Hepatic stellate cell (primary cell): ENCODE results near the gene HOXC11.

Experiments used
- DNase-seq: peaks from one replicate; pipeline ENCODE4 v3.0.0; 2011; ENCODE audit warnings: low spot score

HOXC11 gene

GRCh38 chr12:53942467-53942997, 30.4 kb upstream of the HOXC11 start:
- no peak for DNase-seq

GRCh38 chr12:53944209-53944608, 28.7 kb upstream of the HOXC11 start:
- no peak for DNase-seq

GRCh38 chr12:53944907-53945847, 27.7 kb upstream of the HOXC11 start:
- no peak for DNase-seq

GRCh38 chr12:53947743-53948142, 25.2 kb upstream of the HOXC11 start:
- DNase-seq = no peak

- no peak for DNase-seq
Observed at GRCh38 chr12:53948650-53949593, 24.0 kb upstream of the HOXC11 start.

GRCh38 chr12:53949631-53950436, 23.1 kb upstream of the HOXC11 start:
- DNase-seq = no peak

GRCh38 chr12:53950437-53950773, 22.5 kb upstream of the HOXC11 start:
- DNase-seq = no peak

- no peak for DNase-seq
Observed at GRCh38 chr12:53950789-53951576, 21.9 kb upstream of the HOXC11 start.

- DNase-seq = no peak
Observed at GRCh38 chr12:53951577-53952334, 21.2 kb upstream of the HOXC11 start.

- DNase-seq = no peak
Observed at GRCh38 chr12:53952335-53952694, 20.6 kb upstream of the HOXC11 start.

GRCh38 chr12:53952871-53953734, 19.8 kb upstream of the HOXC11 start:
- DNase-seq = no peak

- no peak for DNase-seq
Observed at GRCh38 chr12:53953831-53954693, 18.9 kb upstream of the HOXC11 start.

GRCh38 chr12:53954694-53955035, 18.3 kb upstream of the HOXC11 start, which contains the start of gene HOXC12:
Gene HOXC12, plus strand, starts transcription at chr12:53954903. Its CDS starts 27 bp downstream, at chr12:53954930.
- DNase-seq = no peak

GRCh38 chr12:53955036-53955775, 17.7 kb upstream of the HOXC11 start:
- DNase-seq = no peak

GRCh38 chr12:53955776-53956250, 17.1 kb upstream of the HOXC11 start:
- no peak for DNase-seq

- no peak for DNase-seq
Observed at GRCh38 chr12:53956251-53956887, 16.6 kb upstream of the HOXC11 start.
